Measurements from ENCODE around the gene KRT7. TPM values are rescaled to one million over a fixed set of nuclear protein-coding genes. Genes with fewer than 3 reads are reported as not detected.

Gene KRT7
- total RNA-seq, 1 experiment from 2014 or later = 13.9 TPM

DNA sequence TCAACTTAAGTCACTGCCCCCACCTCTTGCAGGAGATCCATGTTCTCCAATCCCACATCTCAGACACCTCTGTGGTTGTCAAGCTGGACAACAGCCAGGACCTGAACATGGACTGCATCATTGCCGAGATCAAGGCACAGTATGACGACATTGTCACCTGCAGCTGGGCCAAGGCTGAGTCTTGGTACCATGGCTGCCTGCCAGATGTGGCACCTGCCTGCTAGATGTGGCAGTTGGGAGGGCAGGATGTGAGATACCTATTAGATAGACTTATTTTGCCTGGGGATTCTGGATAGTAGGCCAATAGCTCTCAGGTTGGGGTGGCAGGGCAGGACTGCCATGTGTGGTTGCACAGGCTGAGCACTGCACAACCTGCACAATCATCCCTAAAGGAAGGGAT is 33.5 kb downstream of the KRT7 start:
- Histone ChIP-seq H3K4me1 (peaks cover 21% of the 10 kb centered on the region), H3K9me3 (peaks cover 16% of the 10 kb centered on the region), H3K27me3 (replicated peaks; ENCODE audit: control insufficient read depth, insufficient read depth, low read length) (no peaks in the 10 kb centered on the region), H3K36me3 (ENCODE audit: control insufficient read depth, insufficient read depth, low read length) (peaks cover under 1% of the 10 kb centered on the region; the same call in 1 of the 2 replicates), H3K4me3 (ENCODE audit: low read depth, low read length) (no peak overlapping the region)
- H3K27me3 Mint-ChIP-seq (ENCODE audit: insufficient read depth, unreplicated experiment) = no peaks in the 10 kb centered on the region
- no peak overlapping the region for H3K4me3 Mint-ChIP-seq (ENCODE audit: unreplicated experiment)
- ChIA-PET CTCF (interaction anchor here (0.8 kb wide), 1 partner anchor 12 kb away, joined by 4 read pairs; no protein-coding TSS in a partner anchor), POLR2A (no interaction called here)
- TF ChIP-seq, protein P1, sequence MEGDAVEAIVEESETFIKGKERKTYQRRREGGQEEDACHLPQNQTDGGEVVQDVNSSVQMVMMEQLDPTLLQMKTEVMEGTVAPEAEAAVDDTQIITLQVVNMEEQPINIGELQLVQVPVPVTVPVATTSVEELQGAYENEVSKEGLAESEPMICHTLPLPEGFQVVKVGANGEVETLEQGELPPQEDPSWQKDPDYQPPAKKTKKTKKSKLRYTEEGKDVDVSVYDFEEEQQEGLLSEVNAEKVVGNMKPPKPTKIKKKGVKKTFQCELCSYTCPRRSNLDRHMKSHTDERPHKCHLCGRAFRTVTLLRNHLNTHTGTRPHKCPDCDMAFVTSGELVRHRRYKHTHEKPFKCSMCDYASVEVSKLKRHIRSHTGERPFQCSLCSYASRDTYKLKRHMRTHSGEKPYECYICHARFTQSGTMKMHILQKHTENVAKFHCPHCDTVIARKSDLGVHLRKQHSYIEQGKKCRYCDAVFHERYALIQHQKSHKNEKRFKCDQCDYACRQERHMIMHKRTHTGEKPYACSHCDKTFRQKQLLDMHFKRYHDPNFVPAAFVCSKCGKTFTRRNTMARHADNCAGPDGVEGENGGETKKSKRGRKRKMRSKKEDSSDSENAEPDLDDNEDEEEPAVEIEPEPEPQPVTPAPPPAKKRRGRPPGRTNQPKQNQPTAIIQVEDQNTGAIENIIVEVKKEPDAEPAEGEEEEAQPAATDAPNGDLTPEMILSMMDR (IDR thresholded peaks at IDR 0.05; ENCODE audit: insufficient read depth in 1 of 2, low read depth in 1 of 2, low read length in 1 of 2, severe bottlenecking in 1 of 2, unreplicated experiment in 1 of 2) = no peak
- H3K27ac Mint-ChIP-seq (ENCODE audit: unreplicated experiment) = no peak overlapping the region
- no peak for DNase-seq
- peaks cover 2% of the 10 kb centered on the region for H3K9me3 Mint-ChIP-seq (ENCODE audit: unreplicated experiment)
- no TSS peak for BruUV-seq (replicated peaks)
- intact Hi-C loops (cut with micrococcal nuclease; ENCODE audit: unreplicated experiment) = no loop called here
- no peaks in the 10 kb centered on the region for H3K36me3 Mint-ChIP-seq (ENCODE audit: insufficient read depth, unreplicated experiment)
- H3K4me1 Mint-ChIP-seq (ENCODE audit: low read depth, unreplicated experiment) = peaks cover 3% of the 10 kb centered on the region

DNA sequence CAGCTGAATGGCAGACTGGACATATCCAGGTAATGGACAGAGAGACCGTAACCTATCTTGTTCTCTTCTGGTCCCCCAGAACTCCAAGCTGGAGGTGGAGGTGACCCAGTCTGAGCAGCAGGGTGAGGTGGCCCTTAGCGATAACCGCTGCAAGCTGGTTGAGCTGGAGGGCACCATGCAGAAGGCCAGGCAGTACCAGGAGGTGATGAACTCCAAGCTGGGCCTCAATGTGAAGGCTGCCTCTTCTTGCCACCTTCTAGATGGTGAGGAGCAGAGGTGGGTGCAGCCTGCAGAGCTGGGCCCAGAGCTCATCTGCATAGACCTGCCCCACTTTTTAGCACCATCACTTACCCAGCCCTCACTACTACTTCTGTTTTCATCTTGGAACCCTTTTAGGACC is 34.2 kb downstream of the KRT7 start:
- no TSS peak for BruUV-seq (replicated peaks)
- H3K36me3 Mint-ChIP-seq (ENCODE audit: insufficient read depth, unreplicated experiment) = no peaks in the 10 kb centered on the region
- Histone ChIP-seq H3K4me1 (peaks cover 16% of the 10 kb centered on the region), H3K36me3 (ENCODE audit: control insufficient read depth, insufficient read depth, low read length) (no peaks in the 10 kb centered on the region), H3K4me3 (ENCODE audit: low read depth, low read length) (no peak overlapping the region), H3K27me3 (replicated peaks; ENCODE audit: control insufficient read depth, insufficient read depth, low read length) (no peaks in the 10 kb centered on the region), H3K9me3 (peaks cover 8% of the 10 kb centered on the region)
- H3K4me3 Mint-ChIP-seq (ENCODE audit: unreplicated experiment) = no peak overlapping the region
- CTCF ChIA-PET = no interaction called here
- DNase-seq = no peak
- H3K4me1 Mint-ChIP-seq (ENCODE audit: low read depth, unreplicated experiment) = no peaks in the 10 kb centered on the region
- peaks cover 2% of the 10 kb centered on the region for H3K27me3 Mint-ChIP-seq (ENCODE audit: insufficient read depth, unreplicated experiment)
- H3K9me3 Mint-ChIP-seq (ENCODE audit: unreplicated experiment) = peaks cover 8% of the 10 kb centered on the region
- TF ChIP-seq, protein P1 (IDR thresholded peaks at IDR 0.05; ENCODE audit: insufficient read depth in 1 of 2, low read depth in 1 of 2, low read length in 1 of 2, severe bottlenecking in 1 of 2, unreplicated experiment in 1 of 2) = no peak
- intact Hi-C loops (cut with micrococcal nuclease; ENCODE audit: unreplicated experiment) = no loop called here
- no peak overlapping the region for H3K27ac Mint-ChIP-seq (ENCODE audit: unreplicated experiment)
- POLR2A ChIA-PET = no interaction called here

DNA sequence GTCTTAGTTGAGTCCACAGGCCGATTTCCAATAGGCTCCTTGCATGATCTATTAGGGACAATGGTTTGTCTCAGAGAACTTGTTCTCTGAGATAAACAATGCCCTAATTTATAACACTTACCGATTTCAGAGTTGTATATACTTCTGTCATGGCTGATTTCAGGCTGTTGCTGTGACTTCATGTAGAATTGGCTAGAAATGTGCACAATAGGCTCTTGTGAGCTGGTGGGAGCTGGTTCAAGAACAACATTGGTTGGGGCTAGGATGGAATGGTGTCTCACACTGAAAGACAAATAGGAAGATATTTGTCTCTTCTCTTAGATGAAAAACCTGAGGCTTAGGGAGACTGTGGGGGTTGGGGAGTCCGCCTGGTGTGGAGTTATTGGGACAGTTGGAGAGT is 34.7 kb downstream of the KRT7 start:
- TF ChIP-seq, protein P1 (IDR thresholded peaks at IDR 0.05; ENCODE audit: insufficient read depth in 1 of 2, low read depth in 1 of 2, low read length in 1 of 2, severe bottlenecking in 1 of 2, unreplicated experiment in 1 of 2) = no peak
- peaks cover 11% of the 10 kb centered on the region for H3K4me1 ChIP-seq
- POLR2A ChIA-PET = no interaction called here
- no peak overlapping the region for H3K4me3 Mint-ChIP-seq (ENCODE audit: unreplicated experiment)
- H3K9me3 ChIP-seq = peaks cover 4% of the 10 kb centered on the region; the same call in 1 of the 2 replicates
- no peak for DNase-seq
- H3K4me3 ChIP-seq (ENCODE audit: low read depth, low read length) = no peak overlapping the region
- no peak overlapping the region for H3K27ac Mint-ChIP-seq (ENCODE audit: unreplicated experiment)
- no peaks in the 10 kb centered on the region for H3K36me3 ChIP-seq (ENCODE audit: control insufficient read depth, insufficient read depth, low read length)
- no TSS peak for BruUV-seq (replicated peaks)
- CTCF ChIA-PET = no interaction called here
- no peaks in the 10 kb centered on the region for H3K27me3 ChIP-seq (replicated peaks; ENCODE audit: control insufficient read depth, insufficient read depth, low read length)
- H3K27me3 Mint-ChIP-seq (ENCODE audit: insufficient read depth, unreplicated experiment) = peaks cover 2% of the 10 kb centered on the region
- no peaks in the 10 kb centered on the region for H3K36me3 Mint-ChIP-seq (ENCODE audit: insufficient read depth, unreplicated experiment)
- no peaks in the 10 kb centered on the region for H3K4me1 Mint-ChIP-seq (ENCODE audit: low read depth, unreplicated experiment)
- peaks cover 8% of the 10 kb centered on the region for H3K9me3 Mint-ChIP-seq (ENCODE audit: unreplicated experiment)
- intact Hi-C loops (cut with micrococcal nuclease; ENCODE audit: unreplicated experiment) = no loop called here
